Measurements from ENCODE around the gene SPAG17. TPM values are rescaled to one million over a fixed set of nuclear protein-coding genes. Genes with fewer than 3 reads are reported as not detected.

The SPAG17 gene
- total RNA-seq, result 0.06 TPM in 1 of 2 replicates, not detected in the other

DNA sequence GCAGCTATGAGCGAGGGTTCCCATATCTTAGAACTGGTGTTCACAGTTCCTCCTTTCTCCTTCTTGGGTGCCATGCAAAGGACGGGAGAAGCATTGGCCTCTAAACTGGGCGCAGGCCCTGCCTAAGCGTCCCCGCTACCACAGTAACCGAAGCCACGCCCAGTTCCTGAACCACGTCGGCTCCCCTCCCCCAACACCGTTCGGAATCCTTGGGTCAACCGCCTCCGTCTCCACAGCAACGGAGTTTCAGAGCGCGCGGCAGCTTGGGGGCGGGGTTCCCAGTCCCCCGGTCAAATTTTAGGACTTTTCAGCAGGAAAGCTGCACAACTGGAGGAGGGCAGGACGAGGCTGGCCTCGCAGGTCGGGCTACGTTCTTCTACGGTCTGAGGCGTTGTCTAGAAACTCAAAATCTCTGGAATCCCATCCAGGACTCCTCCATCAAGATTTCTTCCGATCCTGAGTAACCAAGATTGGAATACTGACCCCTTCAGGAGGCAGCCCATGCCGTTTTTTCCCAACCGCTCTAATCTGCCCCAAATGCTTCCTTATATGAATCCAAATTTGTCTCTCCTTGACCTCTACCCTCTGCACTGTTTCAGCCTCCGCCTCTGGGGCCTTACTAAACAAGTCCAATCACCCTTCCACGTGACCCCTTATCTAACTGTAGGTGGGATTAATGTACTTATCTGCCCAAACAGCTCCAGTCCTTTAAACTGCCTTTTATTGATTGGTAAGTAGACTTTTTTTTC, at the start of gene SPAG17:
Gene SPAG17, minus strand, starts transcription at position 145 of the 749 bp plus-strand sequence. Its CDS starts 71 bp downstream, at position 74.

GRCh38 chr1:117929343-117930172, 255.5 kb downstream of the SPAG17 start, which contains the start of the genes GDAP2 and WDR3:
Gene GDAP2, minus strand, starts transcription at chr1:117929621. Its CDS starts 9,264 bp downstream, at chr1:117920357.
Gene WDR3, plus strand, starts transcription at chr1:117929739. Its CDS starts 3,581 bp downstream, at chr1:117933320.

All from bladder microvascular endothelial cell (primary cell).